Measurements from ENCODE around the gene CHST15. TPM values are rescaled to one million over a fixed set of nuclear protein-coding genes. Genes with fewer than 3 reads are reported as not detected.

Gene CHST15
- total RNA-seq, 1 donor, result 16.4 TPM

DNA sequence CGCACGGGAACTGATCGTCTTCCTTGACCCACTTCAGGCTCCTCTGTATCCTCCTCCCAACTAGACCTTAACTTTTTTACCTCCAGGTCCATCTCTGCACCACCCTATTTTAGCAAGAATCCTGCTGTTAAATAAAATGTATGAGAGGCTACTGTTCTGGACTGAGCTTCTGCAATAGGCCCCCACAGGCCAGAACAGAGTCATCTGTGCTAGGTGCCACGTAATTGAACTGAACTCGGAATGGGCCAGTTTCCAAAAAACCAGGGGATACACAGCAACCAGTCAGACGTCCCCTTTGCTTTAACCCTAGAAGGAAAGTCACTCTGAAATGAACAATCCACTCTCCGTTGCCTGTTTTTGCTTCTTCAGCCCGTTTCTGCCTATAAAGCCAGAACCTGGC lies 71.3 kb downstream of the CHST15 start:
- TF ChIP-seq, protein P1, sequence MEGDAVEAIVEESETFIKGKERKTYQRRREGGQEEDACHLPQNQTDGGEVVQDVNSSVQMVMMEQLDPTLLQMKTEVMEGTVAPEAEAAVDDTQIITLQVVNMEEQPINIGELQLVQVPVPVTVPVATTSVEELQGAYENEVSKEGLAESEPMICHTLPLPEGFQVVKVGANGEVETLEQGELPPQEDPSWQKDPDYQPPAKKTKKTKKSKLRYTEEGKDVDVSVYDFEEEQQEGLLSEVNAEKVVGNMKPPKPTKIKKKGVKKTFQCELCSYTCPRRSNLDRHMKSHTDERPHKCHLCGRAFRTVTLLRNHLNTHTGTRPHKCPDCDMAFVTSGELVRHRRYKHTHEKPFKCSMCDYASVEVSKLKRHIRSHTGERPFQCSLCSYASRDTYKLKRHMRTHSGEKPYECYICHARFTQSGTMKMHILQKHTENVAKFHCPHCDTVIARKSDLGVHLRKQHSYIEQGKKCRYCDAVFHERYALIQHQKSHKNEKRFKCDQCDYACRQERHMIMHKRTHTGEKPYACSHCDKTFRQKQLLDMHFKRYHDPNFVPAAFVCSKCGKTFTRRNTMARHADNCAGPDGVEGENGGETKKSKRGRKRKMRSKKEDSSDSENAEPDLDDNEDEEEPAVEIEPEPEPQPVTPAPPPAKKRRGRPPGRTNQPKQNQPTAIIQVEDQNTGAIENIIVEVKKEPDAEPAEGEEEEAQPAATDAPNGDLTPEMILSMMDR (IDR thresholded peaks at IDR 0.05; ENCODE audit: insufficient read depth, low read depth, low read length), result no peak
- no peak for DNase-seq (ENCODE audit: low read depth)
- H3K4me3 ChIP-seq (ENCODE audit: low read depth, low read length), result no peak overlapping the region

DNA sequence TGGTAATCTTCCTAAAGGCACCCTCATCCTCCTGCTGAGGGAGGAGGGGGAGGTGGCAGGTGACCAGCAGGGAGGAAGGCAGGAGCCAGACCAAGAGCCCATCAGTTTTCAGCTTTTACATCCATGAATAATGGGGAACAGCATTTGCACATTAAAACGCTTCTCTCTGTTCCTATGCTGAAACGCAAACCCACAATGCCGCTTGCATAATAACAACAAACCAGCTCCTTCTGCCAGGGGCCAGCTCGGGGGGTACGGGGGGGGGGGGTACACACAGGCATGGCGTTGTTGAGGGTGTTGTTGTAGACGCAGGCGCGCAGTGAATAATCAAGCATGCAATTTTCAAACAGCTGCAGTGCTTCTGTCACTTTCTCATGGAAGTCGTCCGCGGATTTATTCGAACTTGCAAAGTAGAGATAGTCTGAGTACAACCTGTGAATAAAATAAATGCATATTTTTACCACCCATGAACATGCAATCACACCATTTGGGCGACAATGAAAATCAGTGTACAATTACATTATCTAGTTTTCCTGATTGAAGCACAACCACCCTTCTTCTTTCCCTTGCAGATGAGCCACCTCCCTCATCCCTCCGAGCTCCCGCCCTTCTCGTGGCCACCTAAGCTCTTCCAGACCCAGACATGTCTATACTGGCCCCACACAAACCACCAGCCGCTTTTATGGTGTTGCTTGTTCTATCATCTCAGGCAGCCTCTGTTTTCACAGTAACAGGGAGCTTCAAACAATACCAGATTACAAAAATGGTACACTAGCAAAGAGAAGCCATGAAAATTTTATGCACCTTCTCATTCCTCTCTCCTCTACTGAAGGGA lies 72.2 kb downstream of the CHST15 start:
- DNase-seq (ENCODE audit: low read depth), result no peak
- TF ChIP-seq, protein P1 (IDR thresholded peaks at IDR 0.05; ENCODE audit: insufficient read depth, low read depth, low read length), result no peak

DNA sequence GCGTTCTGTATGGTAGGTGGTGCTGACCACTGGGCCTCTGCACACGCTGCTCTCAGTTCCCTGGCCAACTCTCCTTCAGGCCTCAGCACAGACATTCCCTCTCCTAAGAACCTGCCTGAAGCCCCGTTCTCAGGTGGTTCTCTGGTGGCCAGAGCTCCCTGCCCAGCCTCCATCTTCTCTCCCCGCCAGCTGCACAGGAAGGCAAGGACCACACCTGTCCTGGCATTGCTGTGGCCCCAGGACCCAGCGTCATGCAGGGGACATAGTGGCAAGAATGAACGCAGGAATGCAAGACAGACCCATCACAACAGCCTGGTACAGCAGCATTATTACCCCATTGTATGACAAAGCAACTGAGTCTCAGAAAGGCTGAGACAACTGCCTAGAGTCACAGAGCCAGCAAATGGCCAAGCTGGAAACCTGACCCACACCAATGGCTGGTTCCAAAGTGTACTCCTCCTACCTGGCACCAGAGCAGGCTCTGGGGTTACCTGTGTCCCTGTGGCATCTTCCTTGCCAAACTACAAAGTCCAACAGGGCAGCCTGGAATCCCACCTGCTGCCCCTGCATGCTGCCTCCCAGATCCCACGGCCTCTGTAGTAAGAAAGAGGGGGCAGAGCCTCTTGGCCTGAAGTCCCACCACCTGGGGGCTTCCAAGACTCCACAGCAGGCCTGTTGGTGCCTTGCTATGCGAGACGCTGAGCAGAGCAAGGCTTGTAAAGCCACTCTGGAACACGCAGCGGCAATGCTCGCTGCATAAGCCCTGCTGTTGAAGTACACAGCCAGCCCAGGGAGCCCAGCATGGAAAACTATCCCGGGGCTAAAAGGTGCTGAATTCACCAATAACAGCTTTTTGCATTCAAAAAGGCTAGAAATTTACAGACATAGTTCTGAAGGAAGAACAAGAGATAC lies 73.3 kb downstream of the CHST15 start:
- TF ChIP-seq, protein P1 (IDR thresholded peaks at IDR 0.05; ENCODE audit: insufficient read depth, low read depth, low read length), result no peak
- H3K4me3 ChIP-seq (ENCODE audit: low read depth, low read length), result no peak overlapping the region
- DNase-seq (ENCODE audit: low read depth), result no peak

More for the DNA sequence above, 72.2 kb downstream of the CHST15 start:
- H3K4me3 ChIP-seq (ENCODE audit: low read depth, low read length), result no peak overlapping the region

DNA sequence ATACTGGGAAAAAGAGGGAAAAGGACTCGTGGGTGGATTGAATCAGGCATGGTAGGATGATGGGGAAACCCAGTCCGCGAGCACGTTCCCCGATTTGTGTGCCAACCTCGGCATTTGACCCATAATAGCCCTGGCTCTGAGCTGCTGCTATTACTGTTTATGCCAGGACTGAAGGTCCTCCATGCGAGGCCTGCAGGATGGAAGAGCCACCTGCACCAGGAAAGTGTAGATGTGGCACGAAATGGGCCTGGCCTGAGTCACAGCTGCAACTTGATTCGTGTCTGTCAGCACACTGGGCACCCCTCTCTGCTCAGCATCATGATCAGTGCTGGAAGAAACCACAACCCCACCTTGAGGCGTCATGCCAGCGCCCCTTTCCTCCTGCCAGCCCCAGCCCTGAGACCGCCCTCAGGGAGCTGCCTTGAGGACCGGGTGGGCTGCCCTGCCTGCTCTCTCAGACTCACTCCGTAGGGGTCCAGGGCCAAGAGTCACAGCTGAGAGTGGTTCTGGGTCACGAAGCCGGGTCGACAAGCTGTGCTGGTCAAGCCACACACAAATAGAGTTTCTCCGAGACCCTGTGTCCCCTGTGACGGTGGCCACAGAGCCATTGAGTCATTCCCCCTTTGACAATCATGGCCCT lies 74.4 kb downstream of the CHST15 start:
- no peak overlapping the region for H3K4me3 ChIP-seq (ENCODE audit: low read depth, low read length)
- no peak for DNase-seq (ENCODE audit: low read depth)
- TF ChIP-seq, protein P1 (IDR thresholded peaks at IDR 0.05; ENCODE audit: insufficient read depth, low read depth, low read length), result no peak

DNA sequence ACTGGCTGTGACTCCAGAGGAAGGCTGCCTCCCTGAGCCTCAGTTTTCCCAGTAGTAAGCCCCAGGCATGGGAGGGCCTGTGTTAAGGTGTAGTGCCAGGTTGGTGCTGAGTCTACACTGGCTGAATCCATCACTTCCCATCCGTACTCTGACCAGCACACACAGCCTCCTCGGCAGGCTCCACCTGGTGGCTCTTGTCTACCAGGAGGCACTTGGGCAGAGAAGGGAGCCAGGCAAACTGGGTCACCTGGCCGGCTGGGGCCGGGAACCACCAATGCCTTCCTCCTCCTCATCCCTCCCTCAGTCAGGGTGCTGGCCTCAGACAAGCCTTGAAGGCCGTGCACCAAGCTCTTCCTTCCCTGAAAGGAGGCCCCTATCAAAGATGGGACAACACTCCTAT lies 75.7 kb downstream of the CHST15 start:
- TF ChIP-seq, protein P1 (IDR thresholded peaks at IDR 0.05; ENCODE audit: insufficient read depth, low read depth, low read length), result no peak
- no peak overlapping the region for H3K4me3 ChIP-seq (ENCODE audit: low read depth, low read length)
- DNase-seq (ENCODE audit: low read depth), result no peak

DNA sequence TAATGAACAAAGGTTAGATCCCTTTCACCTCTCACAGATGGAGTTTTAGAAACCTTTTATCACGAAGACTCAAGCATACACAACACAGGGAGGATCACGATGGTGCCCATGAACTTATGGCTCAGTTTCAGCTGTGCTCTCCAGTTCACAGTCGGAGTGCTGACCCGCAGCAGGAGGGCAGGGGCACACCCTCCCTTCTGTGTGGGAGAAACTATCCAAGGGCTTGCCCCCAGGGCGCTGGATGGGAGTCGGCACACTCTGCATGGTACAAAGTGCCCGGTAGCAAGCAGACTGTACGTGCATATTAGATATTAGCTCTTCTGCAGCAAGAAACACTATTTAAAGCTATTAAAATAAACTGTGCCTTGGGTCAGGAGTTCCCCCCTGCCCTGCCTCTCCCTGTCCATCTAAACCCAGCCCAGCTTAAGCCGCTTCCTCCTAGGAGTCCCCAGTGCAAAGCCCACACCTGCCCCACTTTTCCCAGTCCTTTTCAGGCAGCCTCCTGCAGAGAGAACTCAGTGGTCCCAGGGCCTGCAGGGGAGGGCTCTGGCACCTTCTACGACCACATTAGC lies 76.5 kb downstream of the CHST15 start:
- no peak overlapping the region for H3K4me3 ChIP-seq (ENCODE audit: low read depth, low read length)
- TF ChIP-seq, protein P1 (IDR thresholded peaks at IDR 0.05; ENCODE audit: insufficient read depth, low read depth, low read length), result no peak
- no peak for DNase-seq (ENCODE audit: low read depth)
